Measurements from ENCODE around the gene ILDR1.
"Not testable (repeated sequence)": the region's sequence is repeated elsewhere in the genome, so short reads cannot be mapped to it uniquely, and the experiment has no call there.

The ILDR1 gene

DNA sequence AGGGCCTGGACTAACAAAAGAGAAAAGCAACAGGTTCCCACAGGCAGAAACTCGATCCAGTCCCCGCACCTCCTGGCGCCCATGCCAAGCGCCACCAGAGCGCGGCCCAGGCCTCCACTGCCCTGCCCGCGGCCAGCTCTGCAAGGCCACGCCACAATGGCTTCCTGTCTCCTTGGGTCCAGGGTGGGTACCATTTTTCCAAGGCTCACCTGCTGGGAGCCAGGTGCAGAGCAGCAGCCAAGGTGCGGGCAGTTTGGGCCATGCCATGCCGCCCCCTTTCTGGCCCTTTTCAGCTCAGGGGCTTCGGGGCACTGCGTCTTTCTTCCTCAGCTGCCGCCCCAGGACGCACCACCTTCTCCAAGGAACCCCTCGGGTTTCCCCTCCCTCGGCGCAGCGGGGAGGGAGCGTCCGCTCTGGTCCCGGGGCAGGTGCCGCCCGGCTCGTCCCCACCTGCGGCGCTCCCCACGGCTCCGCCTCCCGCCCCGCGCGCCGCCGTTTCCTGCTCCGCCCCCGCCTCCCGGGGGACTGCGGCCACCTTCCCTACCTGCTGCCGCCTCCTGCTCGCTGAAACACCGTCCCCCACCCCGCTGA lies at the start of gene ILDR1:
ILDR1 (minus strand) TSS at position 437 of the 591 bp plus-strand sequence; CDS start at position 267, 170 bp downstream.
- DNase-seq: no peak

DNA sequence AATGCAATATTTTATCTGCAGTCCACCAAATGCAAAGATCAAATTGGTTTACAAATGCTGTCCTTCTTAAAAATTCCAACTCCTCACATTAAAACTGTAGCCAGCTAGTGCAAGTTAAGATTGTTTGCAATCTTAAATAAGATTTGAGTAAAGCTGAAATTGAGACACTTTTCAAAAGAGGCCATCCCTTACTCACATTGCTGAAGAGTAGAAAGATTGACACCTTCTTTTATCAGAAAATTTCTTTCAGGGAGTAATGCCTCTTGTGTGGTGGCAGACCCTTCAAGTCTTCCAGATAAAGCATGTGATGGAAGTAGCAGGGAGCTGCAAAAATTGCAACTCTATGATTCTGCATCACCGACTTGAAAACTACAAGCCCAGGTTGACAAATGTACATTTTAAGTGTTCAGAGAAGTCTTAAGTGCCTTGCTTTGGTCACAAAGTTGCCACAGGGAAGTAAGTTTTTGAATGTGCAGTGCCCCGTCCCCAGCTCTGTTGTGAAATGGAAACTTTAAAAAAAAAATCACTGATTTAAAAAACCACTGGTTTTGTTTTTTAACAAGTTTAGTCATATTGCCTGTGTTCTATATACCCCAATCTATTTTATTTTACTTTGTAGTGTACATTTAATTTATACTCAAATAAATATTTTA lies 45.7 kb upstream of the ILDR1 start:
- DNase-seq: peak; percentile 76

DNA sequence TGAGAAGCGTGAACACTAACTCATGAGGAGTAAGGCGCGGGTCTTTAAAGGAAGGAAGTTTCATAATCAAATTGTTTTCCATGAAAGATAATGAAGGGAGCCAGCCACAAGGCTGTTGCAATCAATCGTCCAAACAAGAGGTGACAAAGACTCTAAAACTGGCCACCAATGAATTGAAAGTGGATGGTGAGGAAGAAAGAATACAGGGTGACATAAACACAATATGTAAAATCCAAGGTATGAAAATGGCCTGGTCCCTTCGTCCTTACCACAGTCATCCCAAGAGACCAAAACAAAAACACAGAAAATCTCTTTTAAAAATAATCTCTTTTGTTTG lies 45.1 kb upstream of the ILDR1 start:
- DNase-seq: peak; percentile 52

DNA sequence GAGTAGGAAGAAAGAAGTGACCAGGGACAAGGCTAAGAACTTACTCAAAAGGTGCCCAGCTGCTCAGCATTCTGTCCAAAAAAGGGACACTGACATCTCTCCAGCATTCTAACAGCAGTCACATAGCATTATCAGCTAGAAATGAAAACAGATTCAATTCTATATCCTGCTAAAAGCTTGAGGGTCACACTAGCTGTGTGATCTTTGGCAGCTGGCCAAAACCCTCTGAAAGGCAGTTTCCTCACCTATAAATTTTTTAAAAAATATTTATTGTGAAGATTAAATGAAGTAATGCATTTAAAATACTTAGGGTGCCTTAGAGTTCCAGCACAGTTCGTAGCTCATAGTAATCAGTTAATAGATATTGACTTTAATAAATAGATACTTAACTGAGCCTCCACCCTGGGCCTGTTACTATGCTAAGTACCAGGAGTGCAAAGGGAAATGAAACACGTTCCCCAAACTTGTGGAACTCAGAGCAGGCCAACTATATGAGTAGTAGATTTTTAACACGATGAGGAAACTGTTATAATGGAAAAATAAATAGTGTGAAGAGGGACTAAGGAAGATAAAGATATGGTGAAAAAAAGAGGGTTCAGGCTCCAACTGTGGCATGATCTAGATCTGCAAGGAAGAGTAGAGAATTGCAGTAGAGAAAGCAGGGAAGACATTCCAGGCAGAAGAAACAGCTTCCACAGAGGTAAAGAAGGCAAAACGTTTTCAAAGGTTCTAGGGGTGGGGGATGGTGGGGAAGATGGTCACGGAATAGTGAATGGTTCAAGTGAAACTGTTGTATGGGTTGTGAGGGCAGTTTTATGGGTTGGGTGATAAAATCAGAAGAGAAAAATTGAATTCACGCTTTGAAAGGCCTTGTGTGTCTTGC lies 44.5 kb upstream of the ILDR1 start:
- DNase-seq: no peak

DNA sequence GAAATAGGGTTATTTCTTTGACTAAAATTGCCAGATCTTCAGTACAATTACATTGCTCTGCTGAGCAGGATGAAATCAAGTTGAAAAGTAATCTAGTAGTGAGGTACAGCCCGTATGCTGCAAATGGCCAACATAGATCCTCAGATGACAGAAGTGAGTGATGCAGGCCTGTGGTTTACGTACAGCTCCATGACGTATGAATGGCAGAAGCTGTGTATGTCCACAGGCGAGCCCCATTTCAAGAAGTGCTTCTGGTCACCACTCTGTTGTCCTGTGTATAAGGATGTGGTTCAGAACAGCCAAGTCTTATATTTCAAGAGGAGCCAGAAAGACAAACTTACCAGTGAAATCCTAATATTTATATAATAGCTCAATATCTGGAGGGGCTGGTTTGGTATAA lies 42.3 kb upstream of the ILDR1 start:
- no peak for DNase-seq

DNA sequence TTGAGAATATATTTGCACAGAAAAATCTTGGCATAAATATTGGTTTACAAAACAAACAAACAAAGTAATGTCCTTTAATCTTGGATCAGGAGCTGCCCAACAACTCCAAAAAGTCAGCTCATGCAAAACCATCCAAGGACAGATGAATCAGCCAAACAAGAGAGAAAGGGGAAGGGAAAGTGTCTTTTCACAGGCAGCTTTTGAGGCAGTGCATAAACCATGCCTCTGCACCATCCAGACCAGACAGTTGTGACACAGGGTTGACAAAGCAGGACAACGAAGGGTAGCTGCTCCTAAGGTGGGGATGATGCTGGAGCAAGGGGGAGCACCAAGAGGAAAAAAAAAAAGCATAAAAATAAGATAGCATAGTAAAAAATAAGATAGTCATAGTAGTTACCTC lies 41.9 kb upstream of the ILDR1 start:
- DNase-seq: no peak

DNA sequence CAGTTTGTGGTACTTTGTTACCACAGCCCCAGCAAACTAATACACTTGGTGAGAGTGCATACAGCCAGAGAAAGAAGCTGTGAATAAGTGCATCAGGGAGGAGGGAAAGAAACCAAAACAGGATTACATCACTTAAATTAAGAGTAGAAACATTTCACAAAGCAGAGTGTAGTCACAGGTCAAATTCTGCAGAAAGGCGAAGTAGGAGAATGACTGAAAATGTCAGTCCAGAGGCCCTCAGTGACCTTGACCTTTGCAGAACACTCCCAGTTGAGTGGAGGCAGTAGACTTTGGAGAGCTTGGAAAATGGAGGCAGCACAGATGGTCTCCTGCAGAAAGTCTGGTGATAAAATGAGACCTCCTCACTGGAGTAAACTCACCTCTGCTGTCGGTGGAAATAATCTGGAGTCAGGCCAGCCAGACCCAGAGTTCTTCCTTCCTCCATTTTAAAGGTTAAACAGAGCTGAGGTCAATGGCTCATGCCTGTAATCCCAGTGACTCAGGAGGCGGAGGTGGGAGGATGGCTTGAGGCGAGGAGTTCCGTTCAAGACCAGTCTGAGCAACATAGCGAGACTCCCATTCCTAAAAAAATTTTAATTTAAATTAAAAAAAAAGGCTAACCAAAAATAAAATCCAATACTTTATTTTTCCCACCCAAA lies 38.1 kb upstream of the ILDR1 start:
- no peak for DNase-seq

DNA sequence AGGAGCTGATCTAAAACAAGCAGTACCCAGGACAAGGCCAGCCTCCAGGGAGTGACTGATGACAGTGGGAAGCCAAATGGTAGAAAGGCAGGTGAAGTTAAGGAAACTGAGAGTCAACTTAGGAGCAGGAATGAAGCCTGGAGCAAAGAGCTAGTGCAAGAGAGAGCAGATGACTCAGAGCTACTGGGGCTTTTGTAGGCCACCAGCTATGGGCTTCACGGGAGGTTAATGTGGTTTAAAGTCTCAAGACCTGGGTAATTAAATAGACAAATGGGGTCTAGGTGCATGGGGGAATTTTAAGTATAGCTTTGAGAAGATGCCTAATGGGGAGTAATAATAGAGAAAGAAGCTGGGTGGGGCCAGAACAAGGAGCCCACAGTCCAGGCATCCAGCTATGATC lies 36.2 kb upstream of the ILDR1 start:
- no peak for DNase-seq

DNA sequence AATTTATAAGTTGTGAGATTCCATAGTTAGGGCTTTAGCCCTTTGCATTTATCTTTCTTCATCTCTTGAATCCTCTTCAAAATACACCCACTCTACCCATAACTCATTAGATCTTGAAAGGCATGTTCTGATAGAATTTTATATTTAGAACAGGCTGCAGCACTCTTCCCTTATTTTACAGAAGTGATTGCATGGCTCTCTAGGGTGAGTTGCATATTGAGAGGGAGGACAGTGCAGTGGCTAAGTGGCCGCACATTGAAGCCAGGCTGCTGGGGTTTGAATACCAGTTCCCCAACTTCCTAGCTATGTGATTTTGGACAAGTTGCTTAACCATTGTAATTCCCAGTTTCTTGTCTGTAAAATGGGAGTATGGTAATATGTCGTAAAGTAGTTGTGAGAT lies 35.6 kb upstream of the ILDR1 start:
- no peak for DNase-seq

DNA sequence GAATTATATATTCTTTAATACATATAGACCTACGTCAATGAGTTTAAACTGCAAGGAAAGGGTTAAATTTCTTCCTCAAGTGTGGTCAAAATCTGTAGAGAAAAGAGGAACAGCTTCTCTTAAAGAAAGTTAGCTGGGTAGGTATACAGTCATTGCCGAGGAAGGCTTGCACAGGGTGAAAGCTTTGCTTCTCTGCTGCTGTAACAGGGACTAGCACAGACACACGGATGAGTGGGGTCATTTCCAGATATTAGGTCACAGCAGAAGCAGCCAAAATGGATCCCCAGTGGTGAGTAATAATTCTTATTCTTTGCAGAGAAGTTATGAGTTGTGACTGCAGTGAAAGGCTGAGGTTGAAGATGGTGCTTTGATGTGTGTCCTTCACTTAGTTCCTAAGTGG lies 33.2 kb upstream of the ILDR1 start, which contains the start of gene CD86:
CD86 (plus strand) TSS at position 148 of the 400 bp plus-strand sequence; CDS start at position 276, 128 bp downstream.
- DNase-seq: peak; percentile 54

DNA sequence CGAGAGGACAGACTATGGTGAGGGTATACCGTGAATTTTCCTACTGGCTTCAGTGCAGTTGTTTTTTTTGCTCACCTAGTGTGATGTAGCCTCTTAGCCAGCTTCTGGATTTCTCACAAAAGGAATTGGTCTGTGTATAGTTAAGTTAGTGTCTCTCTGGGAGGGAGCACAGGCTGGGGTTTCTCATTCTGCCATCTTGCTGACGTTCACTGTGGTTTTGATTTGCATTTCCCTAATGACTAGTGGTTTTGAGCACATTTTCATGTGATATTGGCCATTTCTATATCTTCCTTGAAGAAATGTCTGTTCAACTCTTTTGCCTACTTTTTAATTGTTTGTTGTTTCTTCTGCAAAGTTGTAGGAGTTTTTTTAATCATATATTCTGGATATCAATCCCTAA lies 30.9 kb upstream of the ILDR1 start:
- DNase-seq: no peak

DNA sequence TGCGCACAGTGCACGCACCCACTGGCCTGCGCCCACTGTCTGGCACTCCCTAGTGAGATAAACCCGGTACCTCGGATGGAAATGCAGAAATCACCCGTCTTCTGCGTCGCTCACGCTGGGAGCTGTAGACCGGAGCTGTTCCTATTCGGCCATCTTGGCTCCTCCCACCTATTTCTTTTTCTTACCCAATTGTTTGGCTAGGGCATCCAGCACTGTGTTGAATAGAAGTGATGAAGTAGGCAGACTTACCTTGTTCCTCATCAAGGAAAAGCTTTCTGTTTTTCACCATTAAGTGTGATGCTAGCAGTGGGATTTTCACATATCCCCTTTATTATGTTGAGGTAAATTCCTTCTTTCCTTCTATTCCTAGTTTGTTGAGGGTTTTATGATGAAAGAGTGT lies 25.7 kb upstream of the ILDR1 start:
- not testable (repeated sequence) for DNase-seq

DNA sequence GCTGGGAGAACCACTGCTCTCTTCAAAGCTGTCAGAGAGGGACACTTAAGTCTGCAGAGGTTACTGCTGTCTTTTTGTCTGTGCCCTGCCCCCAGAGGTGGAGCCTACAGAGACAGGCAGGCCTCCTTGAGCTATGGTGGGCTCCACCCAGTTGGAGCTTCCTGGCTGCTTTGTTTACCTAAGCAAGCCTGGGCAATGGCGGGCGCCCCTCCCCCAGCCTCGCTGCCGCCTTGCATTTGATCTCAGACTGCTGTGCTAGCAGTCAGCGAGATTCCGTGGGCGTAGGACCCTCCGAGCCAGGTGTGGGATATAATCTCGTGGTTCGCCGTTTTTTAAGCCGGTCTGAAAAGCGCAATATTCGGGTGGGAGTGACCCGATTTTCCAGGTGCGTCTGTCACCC lies 25.2 kb upstream of the ILDR1 start:
- not testable (repeated sequence) for DNase-seq

DNA sequence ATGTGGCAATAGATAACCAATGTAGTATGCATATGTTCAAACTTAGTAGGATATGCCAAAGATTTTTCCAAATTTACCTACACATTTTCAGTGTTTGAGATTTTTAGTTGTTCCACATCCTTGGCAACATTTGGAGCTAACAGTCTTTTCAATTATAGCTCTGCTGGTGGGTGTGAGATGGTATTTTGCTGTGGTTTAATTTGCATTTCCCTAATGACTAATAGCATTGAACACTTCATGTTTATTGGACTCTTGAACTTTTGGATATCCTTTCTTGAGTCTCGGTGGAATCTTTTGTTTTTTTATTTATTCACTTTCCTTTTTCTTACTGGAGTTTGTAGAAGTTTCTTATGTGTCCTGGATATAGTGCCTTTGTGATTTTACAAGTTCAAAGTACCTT lies 11.0 kb upstream of the ILDR1 start:
- DNase-seq: no peak

DNA sequence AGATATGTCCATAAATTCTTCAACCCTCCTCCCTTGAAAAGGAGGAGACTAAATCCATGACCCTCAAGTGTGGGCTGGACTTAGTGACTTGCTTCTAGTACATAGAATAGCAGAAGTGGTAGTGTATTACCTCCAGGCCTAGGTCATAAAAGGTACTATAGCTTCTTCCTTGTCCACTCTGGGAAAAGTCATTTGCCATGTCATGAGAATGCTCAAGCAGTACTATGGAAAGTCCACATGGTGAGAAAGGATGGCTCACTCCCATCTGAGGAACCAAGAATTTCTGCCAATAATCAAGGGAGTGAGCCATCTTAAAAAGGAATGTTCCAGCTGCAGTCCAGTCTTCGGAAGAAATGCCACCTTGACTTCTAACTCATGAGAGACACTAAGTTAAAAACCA lies 10.5 kb upstream of the ILDR1 start:
- no peak for DNase-seq

DNA sequence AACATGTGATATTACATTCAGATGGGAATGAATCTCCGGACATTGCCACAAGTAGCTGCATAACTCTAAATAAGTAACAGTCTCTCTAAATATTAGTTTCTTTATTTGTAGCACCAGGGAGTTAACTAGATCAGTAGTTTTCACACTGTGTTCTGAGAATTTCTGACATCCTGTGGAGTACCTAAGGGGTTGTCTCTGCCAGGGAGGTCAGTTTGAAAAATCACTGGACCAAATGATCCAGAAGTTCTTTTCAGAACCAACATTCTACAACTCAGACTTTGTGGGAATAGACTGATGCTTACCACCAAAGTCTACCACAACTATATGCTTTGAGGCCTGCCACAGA lies 9.0 kb upstream of the ILDR1 start:
- no peak for DNase-seq

DNA sequence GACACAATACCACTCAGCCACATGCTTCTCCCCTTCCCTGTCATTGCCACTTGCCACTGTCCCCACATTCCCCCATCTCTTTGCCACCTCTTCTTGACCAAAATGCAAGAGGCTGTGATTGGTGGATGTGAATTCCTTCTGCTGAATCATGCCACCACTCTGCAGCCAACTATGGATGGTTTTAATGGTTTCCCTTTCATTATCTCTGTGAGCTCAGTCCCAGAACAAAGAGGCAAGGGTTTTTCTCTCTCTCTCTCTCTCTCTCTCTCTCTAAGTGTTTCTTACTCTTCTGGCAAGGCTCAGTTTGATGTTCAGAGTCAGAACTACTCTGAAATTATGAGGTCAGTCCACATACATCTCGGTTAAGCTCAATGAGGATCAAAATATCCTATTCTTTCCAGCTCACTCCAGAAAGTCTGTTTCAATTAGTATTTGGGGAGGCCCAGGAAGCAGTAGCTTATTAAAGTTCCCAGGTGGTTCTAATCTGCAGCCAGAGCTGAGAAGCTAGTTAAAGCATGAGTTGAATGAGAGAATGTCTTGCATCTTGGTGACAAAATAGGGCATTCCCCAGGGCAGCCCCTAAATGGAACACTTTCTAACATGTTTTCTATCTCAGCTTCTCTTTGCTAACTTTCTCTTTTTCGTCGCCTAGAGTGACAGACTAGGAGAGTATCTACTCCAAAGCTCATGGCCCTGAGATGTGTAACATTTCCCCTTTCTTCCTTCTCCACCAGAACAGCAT lies 8.5 kb upstream of the ILDR1 start:
- peak; percentile 74 for DNase-seq

DNA sequence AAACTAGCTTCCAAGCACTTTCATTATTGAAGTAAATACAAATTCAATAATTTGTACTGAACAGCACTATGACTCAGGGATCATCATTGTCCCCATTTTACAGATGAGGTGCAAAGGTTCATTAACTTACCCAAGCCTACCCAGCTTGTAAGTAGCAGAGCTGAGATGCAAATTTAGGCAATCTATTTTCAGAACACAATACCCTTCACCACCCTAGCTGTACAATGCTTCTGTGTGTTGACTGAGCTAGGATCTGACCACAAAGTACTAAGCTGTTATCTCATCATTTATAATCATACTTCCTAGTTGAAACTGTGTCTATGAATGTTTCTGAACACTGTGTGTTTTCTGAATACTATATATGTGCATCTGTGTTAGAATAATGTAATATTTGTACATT lies 3.2 kb upstream of the ILDR1 start:
- DNase-seq: no peak

DNA sequence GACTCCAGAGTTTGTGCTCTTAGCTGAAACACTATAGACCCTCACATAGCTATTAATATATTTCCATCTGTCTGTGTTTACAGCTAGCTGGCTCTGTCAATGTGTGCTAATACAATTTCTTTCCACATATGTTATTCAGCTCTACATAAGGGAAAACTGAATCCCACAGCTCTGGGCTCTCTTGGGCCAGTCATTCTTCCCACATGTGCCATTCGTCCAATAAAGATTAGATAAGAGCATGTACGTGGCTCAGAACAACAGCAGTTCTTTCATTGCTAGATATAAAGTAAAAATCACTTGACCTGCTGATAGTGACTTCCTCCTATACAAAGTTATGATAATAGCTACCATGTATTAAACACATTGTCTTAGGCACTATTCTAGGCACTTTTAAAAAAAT lies 2.8 kb upstream of the ILDR1 start:
- DNase-seq: no peak

DNA sequence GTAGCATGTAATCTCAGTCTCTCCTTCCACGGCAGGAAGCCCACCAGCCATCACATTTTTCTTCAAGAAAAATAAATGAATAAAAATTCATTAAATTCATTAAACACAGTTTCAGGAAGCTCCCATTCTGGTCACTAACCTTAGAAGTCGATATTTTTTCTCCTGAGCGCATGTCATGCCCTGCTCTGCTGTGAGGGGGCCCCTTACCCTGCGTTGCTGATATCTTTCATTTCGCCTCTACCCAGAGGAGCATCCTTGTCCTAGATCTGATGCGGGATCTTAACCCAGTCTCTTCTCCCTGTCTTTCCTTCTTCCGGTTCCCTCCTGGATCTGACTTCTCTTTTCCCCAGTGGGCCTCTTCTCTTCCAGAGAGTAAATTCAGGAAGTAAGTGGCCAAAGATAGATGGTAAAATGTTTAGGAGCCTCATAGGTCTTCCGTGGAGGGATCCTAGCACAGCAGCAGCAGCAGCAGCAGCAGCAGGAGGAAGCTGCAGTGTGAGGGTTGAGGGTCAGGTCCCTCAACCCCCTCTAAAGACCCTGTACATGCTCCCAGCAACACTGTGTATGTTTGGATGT lies 1.4 kb upstream of the ILDR1 start:
- DNase-seq: no peak

DNA sequence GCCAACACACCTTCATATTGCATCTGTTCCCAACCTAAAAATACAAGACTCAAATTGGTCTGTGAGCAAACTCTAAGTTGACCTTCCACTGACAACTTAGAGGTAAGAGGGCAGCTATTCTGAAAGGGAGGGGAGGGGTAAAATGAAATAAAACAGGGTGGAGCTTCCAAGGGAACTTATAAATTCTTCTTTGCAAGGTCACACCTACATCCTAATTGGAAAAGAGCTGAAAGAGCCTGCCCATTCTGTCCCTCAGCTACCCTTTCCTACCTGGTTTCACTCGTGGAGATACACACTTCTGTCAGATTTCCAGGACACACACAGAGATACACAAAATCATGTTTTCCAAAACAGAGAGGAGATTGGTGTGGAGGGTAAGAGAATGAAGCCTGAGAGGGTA lies 1.0 kb downstream of the ILDR1 start:
- no peak for DNase-seq

DNA sequence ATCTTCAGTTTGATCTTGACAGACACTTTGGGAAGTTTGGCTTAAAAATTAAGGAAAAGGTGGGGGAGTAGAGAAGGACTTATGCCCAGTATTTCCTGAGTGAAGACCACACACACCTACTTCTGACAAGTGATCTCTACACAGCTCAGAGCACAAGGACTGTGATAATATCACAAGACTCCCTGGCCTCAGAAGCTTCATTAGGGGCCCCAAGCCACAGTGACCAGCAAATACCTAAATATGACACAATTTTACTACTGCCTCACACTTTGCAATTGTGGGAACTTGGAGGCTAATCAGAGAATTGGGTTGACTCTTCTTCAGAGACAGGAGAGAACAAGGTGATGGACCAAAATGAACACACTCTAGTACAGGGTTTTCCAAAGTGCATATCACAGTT lies 2.6 kb downstream of the ILDR1 start:
- DNase-seq: no peak

DNA sequence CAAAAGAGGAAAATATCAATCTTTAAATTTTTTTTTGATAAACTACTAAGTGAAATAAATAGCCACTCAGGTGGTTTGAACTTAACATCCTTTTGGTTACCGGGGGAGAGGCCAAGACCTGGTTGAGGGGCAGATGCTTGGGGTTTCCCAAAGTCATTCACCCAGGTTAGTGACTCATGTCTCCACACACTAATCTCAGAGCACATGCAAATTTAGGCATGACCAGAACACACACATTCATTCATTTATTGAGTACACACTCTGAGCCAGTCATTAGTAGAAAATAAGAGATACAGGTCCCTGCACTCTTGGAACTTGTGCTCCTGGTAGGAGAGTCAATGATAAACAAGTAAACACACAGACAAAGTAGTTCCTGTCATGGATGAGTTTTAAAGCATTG lies 7.3 kb downstream of the ILDR1 start:
- DNase-seq: peak; percentile 83
